Panc1 (cell line): Measurements from ENCODE around the gene TMEM121. TPM values are rescaled to one million over a fixed set of nuclear protein-coding genes. Genes with fewer than 3 reads are reported as not detected.

Experiments used
- ATAC-seq: fragments of 200-7000 bp; cut with Tn5 transposase; 2 replicates; pipeline ENCODE4 v1.9.1; 2020; ENCODE audit warnings: mild to moderate bottlenecking, moderate library complexity
- BruUV-seq: library from RNA; stranded (reverse); fragments of 400-500 nt; replicated peaks from 2 replicates; lab custom pipeline; 2021; lab: Mats Ljungman, UMichigan
- CTCF ChIA-PET: fragments of 300-600 bp; sonication (Branson Sonifier 250); formaldehyde crosslinking; loops from one replicate; lab custom pipeline; 2022; ENCODE audit warnings: antibody characterized with exemption; lab: Charles Lee
- POLR2A ChIA-PET: fragments of 300-600 bp; sonication (Branson Sonifier 250); formaldehyde crosslinking; loops from one replicate; lab custom pipeline; 2022; ENCODE audit warnings: antibody characterized with exemption; lab: Charles Lee
- DNase-seq: peaks from one replicate; pipeline ENCODE4 v3.0.0-alpha.2; 2010; ENCODE audit warnings: low read depth, low spot score
- H3K27ac ChIP-seq: 2 replicates; pipeline ENCODE4 v1.5.1; 2011; ENCODE audit warnings: mild to moderate bottlenecking, low read length, inconsistent platforms
- H3K27me3 ChIP-seq: fragments of 200-500 bp; sonication (Bioruptor generic); 2 replicates; pipeline ENCODE4 v1.6.0; 2014; ENCODE audit warnings: low read length, inconsistent platforms; ENCODE audit not compliant: control insufficient read depth, insufficient read depth
- H3K36me3 ChIP-seq: fragments of 200-500 bp; sonication (Bioruptor generic); 2 replicates; pipeline ENCODE4 v1.5.1; 2014; ENCODE audit warnings: inconsistent platforms, mild to moderate bottlenecking, low read length, moderate library complexity; ENCODE audit not compliant: control insufficient read depth, insufficient read depth
- H3K4me1 ChIP-seq: 2 replicates; pipeline ENCODE4 v1.5.1; 2011; ENCODE audit warnings: inconsistent platforms, mild to moderate bottlenecking, low read length, moderate library complexity; ENCODE audit not compliant: control insufficient read depth, insufficient read depth
- H3K4me3 ChIP-seq, 2 experiments: 2 replicates each; pipeline ENCODE4 v1.5.1; 2011 to 2012; ENCODE audit warnings: low read depth in 2 of 2, low read length in 2 of 2, mild to moderate bottlenecking in 2 of 2, inconsistent platforms in 1 of 2, moderate library complexity in 1 of 2
- H3K9me3 ChIP-seq: fragments of 200-500 bp; sonication (Bioruptor generic); 2 replicates; pipeline ENCODE4 v1.5.1; 2014; ENCODE audit warnings: low read depth, mild to moderate bottlenecking, inconsistent platforms, low read length, moderate library complexity; ENCODE audit not compliant: control insufficient read depth, insufficient read depth
- CTCF ChIP-seq: fragments of 450-650 bp; IDR thresholded peaks from 2 replicates; pipeline ENCODE4 v1.5.1; 2017; ENCODE audit warnings: mild to moderate bottlenecking
- POLR2AphosphoS5 ChIP-seq: IDR thresholded peaks from 2 replicates; pipeline ENCODE4 v1.6.1; 2012; ENCODE audit warnings: mild to moderate bottlenecking, low read depth, low read length, moderate library complexity
- REST ChIP-seq, 2 experiments: IDR thresholded peaks; 2 replicates each; pipeline ENCODE4 v1.6.1; 2011 to 2012; ENCODE audit warnings: low read depth in 2 of 2, control low read depth in 1 of 2, low read length in 1 of 2, mild to moderate bottlenecking in 1 of 2, moderate library complexity in 1 of 2; ENCODE audit not compliant: insufficient read depth in 1 of 2
- SIN3A ChIP-seq: IDR thresholded peaks from 2 replicates; pipeline ENCODE4 v1.6.1; 2012; ENCODE audit warnings: low read depth, mild to moderate bottlenecking, low read length, moderate library complexity, borderline replicate concordance; ENCODE audit not compliant: insufficient read depth
- TCF7L2 ChIP-seq: IDR thresholded peaks from 2 replicates; pipeline ENCODE4 v1.6.1; 2011; ENCODE audit warnings: mild to moderate bottlenecking, low read depth, low read length, inconsistent platforms
- in situ Hi-C: cut with HindIII; loops from 2 replicates; pipeline ENCODE4 v1.10.0; 2016; ENCODE audit warnings: low sequenced_read_pairs, low pct_unique_long_range_greater_than_20kb
- intact Hi-C: fragments of 100-400 bp; cut with micrococcal nuclease; formaldehyde crosslinking; loops from one replicate; pipeline ENCODE4 v1.10.0; 2022; ENCODE audit not compliant: unreplicated experiment
- total RNA-seq: library from RNA; stranded (reverse); gene quantifications from one replicate; pipeline ENCODE4 v1.2.1, GENCODE V29; 2021; ENCODE audit not compliant: unreplicated experiment

Gene TMEM121
- total RNA-seq, 1 experiment from 2014 or later: 4.6 TPM

GRCh38 chr14:105488781-105489541 is 37.4 kb upstream of the TMEM121 start:
- peak overlapping the region; percentile 81 for H3K27ac ChIP-seq
- intact Hi-C loops: loop anchor here (10.0 kb wide), 1 partner anchor 114 kb away; no protein-coding TSS in a partner anchor

More at GRCh38 chr14:105488781-105489541, 37.4 kb upstream of the TMEM121 start:
- in situ Hi-C loops: no loop called here
- Histone ChIP-seq H3K4me3 (peak overlapping the region; percentile 58 to 67), H3K36me3 (no peaks in the 10 kb centered on the region; the same call in 1 of the 2 replicates), H3K9me3 (no peaks in the 10 kb centered on the region), H3K4me1 (peaks cover 27% of the 10 kb centered on the region), H3K27me3 (no peaks in the 10 kb centered on the region)
- BruUV-seq: no TSS peak
- TF ChIP-seq SIN3A (no peak), CTCF (no peak), POLR2AphosphoS5 (no peak), REST (IDR thresholded peaks at IDR 0.05; ENCODE audit: insufficient read depth in 1 of 2, low read depth in 2 of 2, low read length in 1 of 2) (no peak), TCF7L2 (no peak)
- POLR2A ChIA-PET: interaction anchor here (0.9 kb wide), 1 partner anchor 18 kb away, joined by 3 read pairs; no protein-coding TSS in a partner anchor
- no peak for DNase-seq
- CTCF ChIA-PET: interaction anchor here (0.7 to 1.7 kb wide), 4 partner anchors 8 to 39 kb away, joined by 3 to 18 read pairs (median 3); no protein-coding TSS in a partner anchor
- no peak for ATAC-seq
